ENCODE results near the gene KCNS1.

KCNS1 gene

DNA sequence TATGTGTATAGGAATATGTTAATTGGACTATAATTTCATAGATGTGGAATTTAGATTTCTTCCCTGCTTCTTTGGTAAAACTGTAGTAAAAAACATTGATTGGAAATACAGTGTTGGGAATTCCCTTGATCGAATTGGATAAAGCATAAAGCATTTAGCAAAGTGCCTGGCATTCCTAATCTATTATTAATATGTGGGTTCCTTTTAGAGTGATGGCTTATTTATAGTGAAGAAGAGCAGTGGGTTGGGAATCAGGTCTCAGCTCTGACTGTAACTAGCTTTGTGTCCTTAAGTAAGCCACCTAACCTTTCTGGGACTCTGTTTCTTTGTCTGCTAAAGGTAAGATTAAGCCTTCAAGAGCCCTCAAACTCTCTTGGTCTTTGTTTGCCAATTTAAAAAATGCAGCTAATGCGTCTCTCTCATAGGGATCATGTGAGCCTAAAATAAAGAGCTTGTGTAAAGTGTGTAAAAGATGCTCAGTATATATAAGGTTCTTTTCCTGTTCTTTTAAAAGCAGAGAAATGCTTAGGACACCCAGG, 53.3 kb downstream of the KCNS1 start:
- no peak for FAIRE-seq

DNA sequence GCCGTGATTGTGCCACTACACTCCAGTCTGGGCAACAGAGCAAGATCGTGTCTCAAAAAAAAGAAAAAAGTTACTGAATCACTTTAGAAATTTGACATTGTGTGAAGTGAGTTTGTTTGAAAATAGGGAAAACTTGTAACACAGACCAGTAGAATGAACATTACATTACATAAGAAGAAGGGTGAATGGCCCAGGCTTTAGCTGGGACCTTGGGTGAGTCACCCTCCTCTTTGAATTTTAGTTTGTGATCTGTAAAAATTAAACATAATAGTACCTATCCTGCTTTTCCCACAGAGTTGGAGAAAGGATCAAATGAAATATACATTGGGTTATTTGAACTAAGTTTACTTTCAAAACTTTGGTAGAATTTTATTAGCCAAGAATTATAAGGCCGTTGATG, 56.3 kb downstream of the KCNS1 start:
- no peak for FAIRE-seq

DNA sequence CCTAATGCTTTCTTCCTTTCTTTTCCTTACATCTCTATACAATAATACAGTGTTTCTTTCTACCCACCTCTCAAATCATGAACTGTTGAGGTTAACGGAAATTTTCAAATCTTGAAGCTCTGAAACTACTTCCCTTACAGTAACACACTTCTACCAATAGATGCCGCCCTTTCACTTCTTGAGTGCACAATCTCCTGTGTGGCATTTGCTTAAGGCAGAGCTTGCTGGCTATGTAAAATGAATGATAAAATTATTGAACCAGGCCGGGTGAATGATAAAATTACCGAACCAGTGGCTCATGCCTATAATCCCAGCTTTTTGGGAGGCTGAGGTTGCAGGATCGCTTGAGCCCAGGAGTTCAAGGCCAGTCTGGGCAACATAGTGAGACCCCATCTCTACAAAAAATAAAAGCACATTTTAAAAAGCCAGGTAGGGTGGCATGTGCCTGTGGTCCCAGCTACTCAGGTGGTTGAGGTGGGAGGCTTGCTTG, 56.8 kb downstream of the KCNS1 start:
- no peak for FAIRE-seq

DNA sequence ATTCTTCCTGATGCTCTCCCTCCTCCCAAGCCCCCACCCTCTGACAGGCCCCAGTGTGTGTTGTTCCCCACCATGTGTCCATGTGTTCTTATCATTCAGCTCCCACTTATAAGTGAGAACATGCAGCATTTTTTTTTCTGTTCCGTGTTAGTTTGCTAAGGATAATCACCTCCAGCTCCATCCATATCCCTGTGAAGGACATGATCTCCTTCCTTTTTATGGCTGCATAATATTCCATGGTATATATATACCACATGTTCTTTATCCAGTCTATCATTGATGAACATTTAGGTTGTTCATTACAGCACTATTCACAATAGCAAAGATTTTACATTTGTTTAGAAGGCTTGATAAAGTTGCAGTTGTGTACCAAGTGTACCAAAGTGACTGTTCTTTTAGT, 57.9 kb downstream of the KCNS1 start:
- FAIRE-seq, result no peak

Data from colon (tissue), 2 donors.